MCF 10A (cell line): ENCODE measurements around the gene NHERF1. TPM values are rescaled to one million over a fixed set of nuclear protein-coding genes. Genes with fewer than 3 reads are reported as not detected.

Source experiments
- BruUV-seq: library from RNA; stranded (reverse); fragments of 400-500 nt; replicated peaks from 2 replicates; lab custom pipeline; 2021; lab: Mats Ljungman, UMichigan
- CTCF ChIA-PET: fragments of 300-600 bp; sonication (Branson Sonifier 250); formaldehyde crosslinking; extraction: SDS; loops from one replicate; lab custom pipeline; 2021; ENCODE audit warnings: antibody characterized with exemption, inconsistent platforms; lab: Yijun Ruan, JAX
- POLR2A ChIA-PET: fragments of 300-600, 350-650 bp; sonication (Branson Sonifier 250); formaldehyde crosslinking; extraction: SDS; loops from one replicate; lab custom pipeline; 2020; ENCODE audit warnings: antibody characterized with exemption, inconsistent platforms; lab: Yijun Ruan, JAX
- DNase-seq: peaks from one replicate; pipeline ENCODE4 v3.0.0-alpha.2; 2018; ENCODE audit not compliant: unreplicated experiment
- H3K27ac Mint-ChIP-seq: one replicate; pipeline ENCODE4 v1.8.0; 2022; ENCODE audit warnings: mild to moderate bottlenecking, low read depth, mixed read lengths; ENCODE audit not compliant: unreplicated experiment
- H3K27me3 Mint-ChIP-seq: one replicate; pipeline ENCODE4 v1.8.0; 2022; ENCODE audit warnings: mixed read lengths; ENCODE audit not compliant: insufficient read depth, unreplicated experiment
- H3K36me3 Mint-ChIP-seq: one replicate; pipeline ENCODE4 v1.8.0; 2022; ENCODE audit warnings: mild to moderate bottlenecking, moderate library complexity, mixed read lengths; ENCODE audit not compliant: insufficient read depth, unreplicated experiment
- H3K4me1 Mint-ChIP-seq: one replicate; pipeline ENCODE4 v1.8.0; 2022; ENCODE audit warnings: mixed read lengths; ENCODE audit not compliant: insufficient read depth, unreplicated experiment
- H3K4me3 Mint-ChIP-seq: one replicate; pipeline ENCODE4 v1.8.0; 2022; ENCODE audit warnings: mild to moderate bottlenecking, moderate library complexity, mixed read lengths; ENCODE audit not compliant: unreplicated experiment
- H3K9me3 Mint-ChIP-seq: one replicate; pipeline ENCODE4 v1.8.0; 2022; ENCODE audit warnings: mixed read lengths; ENCODE audit not compliant: unreplicated experiment
- intact Hi-C: fragments of 100-400 bp; cut with micrococcal nuclease; formaldehyde crosslinking; loops from 2 replicates; pipeline ENCODE4 v1.14.1; 2022
- total RNA-seq: library from RNA; stranded (reverse); gene quantifications from 2 replicates; pipeline ENCODE4 v1.2.3, GENCODE V29; 2022
- TF ChIP-seq, protein P1 (sequence below): fragments of 200-600 bp; IDR thresholded peaks from one replicate; pipeline ENCODE4 v1.8.0; 2022; ENCODE audit warnings: antibody characterized with exemption, mild to moderate bottlenecking; ENCODE audit not compliant: unreplicated experiment

Gene NHERF1
- total RNA-seq, 1 experiment from 2014 or later = 25.3 TPM

DNA sequence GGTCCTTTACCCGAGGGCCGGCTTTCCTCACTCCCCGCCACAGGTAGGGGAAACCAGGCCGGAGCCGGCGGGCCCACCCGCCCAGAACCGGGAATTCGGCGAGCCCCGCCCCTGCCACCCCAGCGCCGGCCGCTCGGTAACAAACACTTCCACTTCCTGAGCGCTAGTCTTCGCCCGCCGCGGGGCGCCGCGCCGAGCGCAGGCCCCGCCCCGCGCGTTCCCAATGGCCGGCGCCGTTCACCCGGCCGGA is 224 bp upstream of the NHERF1 start:
- Mint-ChIP-seq H3K27me3 (no peaks in the 10 kb centered on the region), H3K36me3 (no peaks in the 10 kb centered on the region), H3K9me3 (no peaks in the 10 kb centered on the region), H3K4me3 (peak overlapping the region; percentile 88), H3K27ac (peak overlapping the region; percentile 57), H3K4me1 (peaks cover 34% of the 10 kb centered on the region)
- BruUV-seq = no TSS peak
- ChIA-PET POLR2A (interaction anchor here (0.7 kb wide), 2 partner anchors 212 to 458 kb away, joined by 3 read pairs; partner anchors contain the start of gene NUP85), CTCF (interaction anchor here (0.7 to 4.7 kb wide), 4 partner anchors 23 to 115 kb away, joined by 3 to 74 read pairs (median 36); no protein-coding TSS in a partner anchor)
- no peak for DNase-seq
- TF ChIP-seq, protein P1, sequence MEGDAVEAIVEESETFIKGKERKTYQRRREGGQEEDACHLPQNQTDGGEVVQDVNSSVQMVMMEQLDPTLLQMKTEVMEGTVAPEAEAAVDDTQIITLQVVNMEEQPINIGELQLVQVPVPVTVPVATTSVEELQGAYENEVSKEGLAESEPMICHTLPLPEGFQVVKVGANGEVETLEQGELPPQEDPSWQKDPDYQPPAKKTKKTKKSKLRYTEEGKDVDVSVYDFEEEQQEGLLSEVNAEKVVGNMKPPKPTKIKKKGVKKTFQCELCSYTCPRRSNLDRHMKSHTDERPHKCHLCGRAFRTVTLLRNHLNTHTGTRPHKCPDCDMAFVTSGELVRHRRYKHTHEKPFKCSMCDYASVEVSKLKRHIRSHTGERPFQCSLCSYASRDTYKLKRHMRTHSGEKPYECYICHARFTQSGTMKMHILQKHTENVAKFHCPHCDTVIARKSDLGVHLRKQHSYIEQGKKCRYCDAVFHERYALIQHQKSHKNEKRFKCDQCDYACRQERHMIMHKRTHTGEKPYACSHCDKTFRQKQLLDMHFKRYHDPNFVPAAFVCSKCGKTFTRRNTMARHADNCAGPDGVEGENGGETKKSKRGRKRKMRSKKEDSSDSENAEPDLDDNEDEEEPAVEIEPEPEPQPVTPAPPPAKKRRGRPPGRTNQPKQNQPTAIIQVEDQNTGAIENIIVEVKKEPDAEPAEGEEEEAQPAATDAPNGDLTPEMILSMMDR = no peak
- intact Hi-C loops = loop anchor here (1.0 to 2.0 kb wide), 2 partner anchors 22 to 213 kb away; no protein-coding TSS in a partner anchor

DNA sequence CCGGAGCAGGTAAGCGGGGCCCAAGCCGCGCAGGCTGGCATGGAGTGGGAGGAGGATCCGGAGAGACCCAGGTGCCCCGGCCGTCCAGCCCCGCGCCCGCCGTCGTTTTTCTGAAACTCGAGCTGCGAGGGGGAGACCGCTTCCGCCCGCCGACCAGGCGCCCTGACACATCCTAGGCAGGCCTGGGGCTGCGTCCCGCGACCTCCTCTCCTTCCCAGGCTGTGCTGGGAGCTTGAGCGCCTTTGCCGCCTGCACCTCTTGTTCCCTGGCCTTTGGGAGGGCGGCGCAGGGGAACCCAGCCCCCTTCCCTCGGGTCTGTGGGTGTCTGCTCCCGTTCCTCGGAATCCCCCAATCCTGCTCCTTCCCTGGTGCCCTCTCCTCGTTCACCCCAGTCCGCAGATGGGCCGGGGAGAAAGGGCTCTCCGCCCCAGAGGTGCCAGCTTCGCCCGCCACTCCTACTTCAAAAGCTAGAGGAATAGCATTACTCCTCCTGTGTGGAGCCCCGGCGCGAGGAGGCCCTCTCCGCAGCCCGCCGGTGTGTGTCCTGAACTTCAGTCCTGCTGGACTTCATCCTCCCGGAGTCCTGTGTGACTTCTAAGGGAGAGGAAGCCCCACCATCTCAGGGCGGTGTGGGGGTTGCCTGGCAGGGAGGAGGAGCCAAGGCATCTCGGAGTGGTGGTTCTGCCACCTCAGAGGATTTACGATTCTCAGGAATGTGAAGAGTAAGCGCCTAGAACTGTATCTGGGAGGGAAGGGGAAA is 1.0 kb downstream of the NHERF1 start:
- H3K9me3 Mint-ChIP-seq = no peaks in the 10 kb centered on the region
- intact Hi-C loops = loop anchor here (2.0 kb wide), 1 partner anchor 211 kb away; no protein-coding TSS in a partner anchor
- H3K36me3 Mint-ChIP-seq = no peaks in the 10 kb centered on the region
- ChIA-PET CTCF (interaction anchor here (0.6 to 3.2 kb wide), 9 partner anchors 10 to 324 kb away, joined by 3 to 30 read pairs (median 4); partner anchors contain the start of gene NAT9), POLR2A (interaction anchor here (0.6 to 3.6 kb wide), 15 partner anchors 10 to 316 kb away, joined by 3 to 31 read pairs (median 5); partner anchors contain the start of genes FDXR and NAT9)
- peak overlapping the region; percentile 88 for H3K4me3 Mint-ChIP-seq
- TF ChIP-seq, protein P1 = no peak
- peaks cover 33% of the 10 kb centered on the region for H3K4me1 Mint-ChIP-seq
- no peak for DNase-seq
- no peaks in the 10 kb centered on the region for H3K27me3 Mint-ChIP-seq
- H3K27ac Mint-ChIP-seq = peak overlapping the region; percentile 55
- no TSS peak for BruUV-seq

DNA sequence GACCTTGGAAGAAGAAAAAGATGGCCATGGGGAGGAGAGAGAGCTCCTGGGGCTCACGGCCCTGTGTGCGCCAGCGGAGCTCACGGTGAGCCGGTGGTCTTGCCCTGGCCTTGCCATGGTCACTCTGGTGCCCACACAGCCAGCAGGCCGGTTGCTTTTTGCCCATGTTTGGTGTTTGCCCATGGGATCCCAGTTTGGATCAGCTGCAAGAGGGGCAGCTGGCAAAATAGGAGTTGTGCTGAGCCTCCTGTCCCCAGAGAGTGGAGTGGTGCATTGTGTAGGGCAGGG is 1.6 kb downstream of the NHERF1 start:
- Mint-ChIP-seq H3K36me3 (no peaks in the 10 kb centered on the region), H3K4me3 (peak overlapping the region; percentile 88), H3K4me1 (peaks cover 29% of the 10 kb centered on the region), H3K27me3 (no peaks in the 10 kb centered on the region), H3K27ac (peak overlapping the region; percentile 55), H3K9me3 (no peaks in the 10 kb centered on the region)
- TF ChIP-seq, protein P1 = no peak
- no TSS peak for BruUV-seq
- intact Hi-C loops = no loop called here
- CTCF ChIA-PET = interaction anchor here (0.6 to 3.2 kb wide), 7 partner anchors 10 to 324 kb away, joined by 3 to 30 read pairs (median 4); no protein-coding TSS in a partner anchor
- no peak for DNase-seq
- POLR2A ChIA-PET = interaction anchor here (0.6 to 3.6 kb wide), 12 partner anchors 10 to 316 kb away, joined by 3 to 31 read pairs (median 5); partner anchors contain the start of genes FDXR and NAT9

GRCh38 chr17:74750327-74751069 is 2.1 kb downstream of the NHERF1 start:
- no peaks in the 10 kb centered on the region for H3K36me3 Mint-ChIP-seq
- peak overlapping the region; percentile 55 for H3K27ac Mint-ChIP-seq
- intact Hi-C loops = no loop called here
- peak overlapping the region; percentile 88 for H3K4me3 Mint-ChIP-seq
- TF ChIP-seq, protein P1 = no peak
- H3K4me1 Mint-ChIP-seq = peaks cover 29% of the 10 kb centered on the region
- no peaks in the 10 kb centered on the region for H3K9me3 Mint-ChIP-seq
- CTCF ChIA-PET = interaction anchor here (0.6 to 3.2 kb wide), 7 partner anchors 9 to 323 kb away, joined by 3 to 30 read pairs (median 4); no protein-coding TSS in a partner anchor
- no TSS peak for BruUV-seq
- no peaks in the 10 kb centered on the region for H3K27me3 Mint-ChIP-seq
- DNase-seq = no peak
- POLR2A ChIA-PET = interaction anchor here (0.6 to 3.6 kb wide), 10 partner anchors 9 to 315 kb away, joined by 3 to 31 read pairs (median 5); partner anchors contain the start of genes FDXR and NAT9
